GM21825 (cell line): Measurements from ENCODE around the gene ENDOD1.

Experiments used
- ATAC-seq: cut with Tn5 transposase; IDR thresholded peaks from one replicate; pipeline ENCODE4 v1.9.1; 2021; ENCODE audit warnings: mild to moderate bottlenecking, moderate library complexity; ENCODE audit not compliant: unreplicated experiment

Gene ENDOD1

GRCh38 chr11:95165638-95166037 lies 76.0 kb downstream of the ENDOD1 start:
- ATAC-seq = no peak

GRCh38 chr11:95166781-95167180 lies 77.1 kb downstream of the ENDOD1 start:
- ATAC-seq = no peak

DNA sequence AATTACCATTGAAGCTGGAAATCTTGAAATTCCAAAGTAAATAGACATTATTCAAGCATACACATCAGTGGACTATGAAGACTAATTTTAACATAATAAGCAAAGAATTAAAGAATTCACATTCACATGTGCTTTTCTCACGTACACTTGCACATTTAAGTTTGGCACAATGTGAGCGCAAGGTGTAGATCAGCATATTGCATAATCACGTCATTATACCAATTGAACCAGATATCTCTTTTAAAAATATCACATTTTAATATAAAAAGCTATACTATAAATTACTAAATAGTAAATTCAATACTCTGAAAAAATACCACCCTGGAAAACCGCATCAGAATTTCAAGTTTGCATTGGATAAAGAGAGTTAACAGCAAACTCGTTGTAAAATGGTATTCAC lies 80.6 kb downstream of the ENDOD1 start:
- no peak for ATAC-seq

- ATAC-seq = no peak
Measured at GRCh38 chr11:95175818-95176380, 86.3 kb downstream of the ENDOD1 start.
